Measurements from ENCODE around the gene STAC3.

STAC3 gene

DNA sequence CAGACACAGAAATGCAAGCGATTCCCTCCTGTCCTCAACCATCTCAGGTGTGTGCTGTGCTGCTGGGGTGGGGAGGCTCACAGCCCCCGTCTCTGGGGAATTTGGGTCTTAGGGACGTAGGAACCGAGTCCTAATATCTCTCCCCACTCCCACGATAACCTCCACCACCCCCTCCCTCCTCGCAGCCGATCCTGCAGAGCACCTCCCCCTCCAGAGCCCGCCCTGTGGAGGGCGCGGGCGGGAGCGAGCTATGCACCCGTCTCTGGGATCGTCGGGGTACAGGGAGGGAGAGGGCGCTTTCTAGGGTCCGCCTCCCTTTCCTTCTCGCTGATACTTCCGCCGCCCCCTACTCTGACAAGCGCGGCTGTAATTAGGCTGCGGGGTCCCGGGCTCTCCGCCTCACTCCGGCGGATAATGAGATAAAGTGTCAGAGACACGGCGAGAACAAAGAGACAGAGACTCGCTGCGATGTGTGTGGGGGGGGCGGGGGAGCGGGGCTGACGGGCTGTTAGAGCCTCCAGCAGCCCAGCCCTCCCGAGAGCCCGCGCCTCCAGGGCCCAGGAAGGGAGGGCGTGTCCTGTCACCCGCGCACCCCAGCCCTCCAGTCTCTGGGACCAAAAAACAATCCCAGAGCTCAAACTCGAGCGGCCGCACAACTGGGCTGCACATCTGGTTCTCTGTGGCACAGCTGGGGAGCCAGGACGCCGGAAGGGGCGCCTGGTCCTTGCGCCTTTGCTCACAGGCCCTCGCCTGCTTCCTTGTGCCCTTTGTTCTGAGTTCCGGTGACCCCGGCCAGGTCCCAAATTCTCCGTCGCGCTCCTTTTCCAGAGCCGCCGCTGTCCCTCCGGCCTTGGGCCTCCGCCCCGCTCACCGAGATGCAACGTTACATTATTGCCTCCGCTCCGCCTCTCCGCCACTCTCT lies 12.8 kb downstream of the STAC3 start:
- peaks cover 84% of the 10 kb centered on the region for H3K27me3 Mint-ChIP-seq (ENCODE audit: low read depth, poor library complexity)

DNA sequence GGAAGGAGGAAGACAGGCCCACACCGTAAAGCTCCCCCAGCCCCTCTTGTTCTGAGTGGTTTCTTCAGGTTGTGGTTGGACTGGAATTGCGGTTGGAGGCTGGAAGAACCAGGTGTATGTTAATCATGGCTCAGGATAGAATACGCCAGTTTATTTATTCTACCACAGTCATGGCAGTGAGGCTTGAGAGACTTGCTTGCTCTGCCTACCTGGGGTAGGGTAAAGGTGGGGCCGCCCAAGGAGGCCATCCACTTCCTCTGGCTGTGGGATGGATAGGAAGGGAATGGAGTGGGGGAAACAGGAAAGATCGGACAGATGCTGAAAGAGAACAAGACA lies 13.4 kb downstream of the STAC3 start:
- H3K27ac Mint-ChIP-seq = no peak overlapping the region
- TF ChIP-seq, protein P1, sequence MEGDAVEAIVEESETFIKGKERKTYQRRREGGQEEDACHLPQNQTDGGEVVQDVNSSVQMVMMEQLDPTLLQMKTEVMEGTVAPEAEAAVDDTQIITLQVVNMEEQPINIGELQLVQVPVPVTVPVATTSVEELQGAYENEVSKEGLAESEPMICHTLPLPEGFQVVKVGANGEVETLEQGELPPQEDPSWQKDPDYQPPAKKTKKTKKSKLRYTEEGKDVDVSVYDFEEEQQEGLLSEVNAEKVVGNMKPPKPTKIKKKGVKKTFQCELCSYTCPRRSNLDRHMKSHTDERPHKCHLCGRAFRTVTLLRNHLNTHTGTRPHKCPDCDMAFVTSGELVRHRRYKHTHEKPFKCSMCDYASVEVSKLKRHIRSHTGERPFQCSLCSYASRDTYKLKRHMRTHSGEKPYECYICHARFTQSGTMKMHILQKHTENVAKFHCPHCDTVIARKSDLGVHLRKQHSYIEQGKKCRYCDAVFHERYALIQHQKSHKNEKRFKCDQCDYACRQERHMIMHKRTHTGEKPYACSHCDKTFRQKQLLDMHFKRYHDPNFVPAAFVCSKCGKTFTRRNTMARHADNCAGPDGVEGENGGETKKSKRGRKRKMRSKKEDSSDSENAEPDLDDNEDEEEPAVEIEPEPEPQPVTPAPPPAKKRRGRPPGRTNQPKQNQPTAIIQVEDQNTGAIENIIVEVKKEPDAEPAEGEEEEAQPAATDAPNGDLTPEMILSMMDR (IDR thresholded peaks at IDR 0.05) = no peak
- H3K36me3 Mint-ChIP-seq (ENCODE audit: low read depth) = peaks cover 20% of the 10 kb centered on the region
- peaks cover 83% of the 10 kb centered on the region for H3K27me3 Mint-ChIP-seq (ENCODE audit: low read depth, poor library complexity)
- no peaks in the 10 kb centered on the region for H3K9me3 Mint-ChIP-seq
- H3K4me3 Mint-ChIP-seq = peak overlapping the region; percentile 87
- H3K4me1 Mint-ChIP-seq = peaks cover 87% of the 10 kb centered on the region
- DNase-seq = no peak

More for the DNA sequence above, 12.8 kb downstream of the STAC3 start:
- no peaks in the 10 kb centered on the region for H3K9me3 Mint-ChIP-seq
- H3K36me3 Mint-ChIP-seq (ENCODE audit: low read depth) = peaks cover 14% of the 10 kb centered on the region
- no peak overlapping the region for H3K27ac Mint-ChIP-seq
- peak overlapping the region; percentile 87 for H3K4me3 Mint-ChIP-seq
- TF ChIP-seq, protein P1 (IDR thresholded peaks at IDR 0.05) = no peak
- no peak for DNase-seq
- H3K4me1 Mint-ChIP-seq = peaks cover 86% of the 10 kb centered on the region

DNA sequence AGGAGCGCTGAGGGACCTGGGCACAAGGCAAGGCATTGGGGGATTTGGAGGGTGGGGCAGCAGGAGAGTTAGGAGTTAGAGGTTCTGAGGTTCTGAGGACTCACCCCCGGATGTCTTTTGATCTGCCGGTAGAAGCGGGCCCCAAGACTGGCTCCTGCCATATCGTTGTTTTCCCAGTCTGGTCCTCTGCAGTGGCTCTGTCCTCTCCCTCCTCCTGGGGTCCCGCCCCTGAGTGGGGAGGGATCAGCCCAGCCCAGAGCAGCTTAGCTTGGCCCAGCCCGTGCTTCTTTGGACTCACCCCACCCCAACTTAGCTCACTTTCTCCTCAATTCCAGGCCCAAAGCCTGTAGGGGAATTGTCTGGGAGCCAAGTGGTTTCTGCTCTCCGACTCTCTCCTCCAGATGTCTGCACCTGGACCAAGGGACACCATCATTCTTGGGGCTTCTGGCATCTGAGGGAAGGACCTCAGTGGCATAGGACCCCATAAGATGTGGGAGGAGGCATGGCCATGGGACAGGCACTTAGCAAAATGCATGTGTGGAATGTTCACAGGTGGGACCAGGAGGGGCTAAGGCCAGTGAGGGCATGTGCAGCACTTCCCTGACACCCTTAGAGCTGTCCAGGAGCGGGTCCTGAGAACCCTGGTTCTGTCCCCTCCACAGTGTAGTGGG lies 13.9 kb downstream of the STAC3 start:
- peaks cover 85% of the 10 kb centered on the region for H3K4me1 Mint-ChIP-seq

DNA sequence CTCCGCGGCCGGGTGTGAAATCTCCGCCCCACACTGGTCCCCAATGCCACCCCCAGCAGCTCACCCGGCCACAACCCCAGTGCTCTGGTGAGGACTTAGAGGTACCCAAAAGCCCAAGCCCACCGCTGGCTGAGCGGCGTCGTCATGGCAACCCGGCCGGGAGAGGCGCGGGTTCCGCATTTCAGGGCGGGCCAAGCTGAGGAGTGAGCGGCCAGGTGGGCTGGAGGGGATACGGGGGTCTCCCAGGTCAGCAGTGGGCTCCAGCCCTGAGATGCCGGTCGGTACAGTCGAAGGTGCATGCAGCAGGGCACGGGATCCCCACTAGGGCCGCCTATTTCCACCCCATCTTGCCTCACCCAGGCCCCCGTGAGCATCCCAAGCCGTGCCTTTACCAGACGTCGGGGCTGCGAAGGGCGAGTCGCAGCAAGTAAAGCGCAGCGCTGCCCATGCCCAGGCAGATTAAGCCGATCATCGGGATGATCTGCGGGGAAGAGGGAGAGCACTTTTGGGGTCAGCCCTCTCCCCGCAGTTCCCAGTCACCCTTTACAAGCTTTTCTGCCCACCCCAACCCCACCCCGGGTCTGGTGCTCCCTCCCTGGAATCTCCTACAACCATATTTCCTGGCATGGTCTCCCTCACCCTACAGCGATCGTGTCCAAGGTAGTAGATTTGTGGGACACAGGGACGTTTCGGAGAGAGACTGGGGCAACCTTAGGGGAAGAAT lies 14.6 kb downstream of the STAC3 start:
- DNase-seq = peak; percentile 69
- no peak overlapping the region for H3K27ac Mint-ChIP-seq
- H3K4me3 Mint-ChIP-seq = peak overlapping the region; percentile 45
- TF ChIP-seq, protein P1 (IDR thresholded peaks at IDR 0.05) = no peak
- H3K27me3 Mint-ChIP-seq (ENCODE audit: low read depth, poor library complexity) = peaks cover 71% of the 10 kb centered on the region
- H3K36me3 Mint-ChIP-seq (ENCODE audit: low read depth) = peaks cover 30% of the 10 kb centered on the region
- H3K4me1 Mint-ChIP-seq = peaks cover 85% of the 10 kb centered on the region
- H3K9me3 Mint-ChIP-seq = no peaks in the 10 kb centered on the region

More for the DNA sequence above, 13.9 kb downstream of the STAC3 start:
- no peak for DNase-seq
- H3K27ac Mint-ChIP-seq = no peak overlapping the region
- H3K27me3 Mint-ChIP-seq (ENCODE audit: low read depth, poor library complexity) = peaks cover 78% of the 10 kb centered on the region
- TF ChIP-seq, protein P1 (IDR thresholded peaks at IDR 0.05) = no peak
- H3K4me3 Mint-ChIP-seq = peak overlapping the region; percentile 87
- H3K9me3 Mint-ChIP-seq = no peaks in the 10 kb centered on the region
- peaks cover 23% of the 10 kb centered on the region for H3K36me3 Mint-ChIP-seq (ENCODE audit: low read depth)

DNA sequence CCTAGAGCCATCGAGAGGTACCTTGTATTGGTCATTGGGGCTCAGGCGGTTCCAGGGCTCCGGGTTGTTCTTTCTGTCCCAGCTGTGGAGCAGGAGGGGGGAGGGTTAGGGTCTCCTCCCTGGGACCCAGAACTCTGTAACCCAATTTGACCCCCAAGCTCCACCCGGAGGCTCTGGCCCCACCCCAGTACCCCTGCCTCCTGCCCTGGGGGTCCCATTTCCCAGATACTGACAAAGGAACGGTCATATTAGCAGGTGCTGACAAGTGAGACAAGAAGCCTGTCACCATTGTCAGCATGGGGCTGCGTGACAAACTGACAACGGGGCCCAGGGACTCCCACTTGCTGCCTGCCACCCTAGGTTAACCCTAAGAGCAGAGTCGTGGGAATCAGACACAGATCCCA lies 15.3 kb downstream of the STAC3 start:
- H3K9me3 Mint-ChIP-seq = no peaks in the 10 kb centered on the region
- peak overlapping the region; percentile 63 for H3K4me3 Mint-ChIP-seq
- peaks cover 65% of the 10 kb centered on the region for H3K27me3 Mint-ChIP-seq (ENCODE audit: low read depth, poor library complexity)
- H3K4me1 Mint-ChIP-seq = peaks cover 85% of the 10 kb centered on the region
- TF ChIP-seq, protein P1 (IDR thresholded peaks at IDR 0.05) = no peak
- H3K36me3 Mint-ChIP-seq (ENCODE audit: low read depth) = peaks cover 31% of the 10 kb centered on the region
- DNase-seq = no peak
- no peak overlapping the region for H3K27ac Mint-ChIP-seq

All from nephron progenitor cell (in vitro differentiated cells).